CD4-positive, alpha-beta T cell (primary cell): ENCODE measurements around the gene ABLIM2. TPM values are rescaled to one million over a fixed set of nuclear protein-coding genes. Genes with fewer than 3 reads are reported as not detected.

Source experiments
- ATAC-seq: fragments of 200-7000 bp; cut with Tn5 transposase; one replicate; pipeline ENCODE4 v1.10.0; 2022; ENCODE audit warnings: mild to moderate bottlenecking; ENCODE audit not compliant: poor library complexity
- CTCF ChIA-PET: fragments of 350-600 bp; sonication (Branson Sonifier 250); formaldehyde crosslinking; loops from one replicate; lab custom pipeline; 2021; ENCODE audit warnings: antibody characterized with exemption, inconsistent platforms; lab: Charles Lee
- POLR2A ChIA-PET: fragments of 350-600 bp; sonication (Branson Sonifier 250); formaldehyde crosslinking; loops from one replicate; lab custom pipeline; 2021; ENCODE audit warnings: antibody characterized with exemption, inconsistent platforms; lab: Charles Lee
- DNase-seq, 14 experiments: peaks; one replicate each; pipeline ENCODE4 v3.0.0-alpha.2; 2013 to 2020; ENCODE audit warnings: mixed read lengths in 2 of 14
- H3K27ac ChIP-seq, 2 donors: one replicate each; pipeline versions ENCODE4 v1.5.1 to v1.7.0; 2013; ENCODE audit warnings: low read length in 2 of 2, low read depth in 1 of 2, mild to moderate bottlenecking in 1 of 2
- H3K27me3 ChIP-seq, 2 experiments: 1 replicate in 1 of 2; 2 replicates in 1 of 2; pipeline versions ENCODE4 v1.6.1 to v1.7.0; 2013; ENCODE audit warnings: low read length in 2 of 2, control low read depth in 1 of 2, mild to moderate bottlenecking in 1 of 2, moderate library complexity in 1 of 2; ENCODE audit not compliant: insufficient read depth in 2 of 2, control insufficient read depth in 1 of 2
- H3K36me3 ChIP-seq: one replicate; pipeline ENCODE4 v1.6.1; 2013; ENCODE audit warnings: low read length, control low read depth; ENCODE audit not compliant: insufficient read depth
- H3K4me1 ChIP-seq: one replicate; pipeline ENCODE4 v1.6.1; 2013; ENCODE audit warnings: low read length, control low read depth; ENCODE audit not compliant: insufficient read depth
- H3K4me3 ChIP-seq: one replicate; pipeline ENCODE4 v1.5.1; 2013; ENCODE audit warnings: mild to moderate bottlenecking, low read length, moderate library complexity
- H3K9me3 ChIP-seq, 2 experiments: 1 replicate in 1 of 2; 2 replicates in 1 of 2; pipeline versions ENCODE4 v1.6.1 to v1.7.0; 2013; ENCODE audit warnings: low read length in 2 of 2, mild to moderate bottlenecking in 2 of 2, control low read depth in 1 of 2, moderate library complexity in 1 of 2; ENCODE audit not compliant: control insufficient read depth in 1 of 2, insufficient read depth in 1 of 2
- H3K27ac Mint-ChIP-seq: one replicate; pipeline ENCODE4 v1.8.0; 2020; ENCODE audit warnings: mixed read lengths
- H3K27me3 Mint-ChIP-seq: one replicate; pipeline ENCODE4 v1.8.0; 2021; ENCODE audit warnings: mixed read lengths
- H3K36me3 Mint-ChIP-seq: one replicate; pipeline ENCODE4 v1.8.0; 2021; ENCODE audit warnings: low read depth, mixed read lengths
- H3K4me1 Mint-ChIP-seq: one replicate; pipeline ENCODE4 v1.8.0; 2021; ENCODE audit warnings: low read depth, mixed read lengths
- H3K4me3 Mint-ChIP-seq: one replicate; pipeline ENCODE4 v1.8.0; 2020; ENCODE audit warnings: mild to moderate bottlenecking, mixed read lengths
- H3K9me3 Mint-ChIP-seq: one replicate; pipeline ENCODE4 v1.8.0; 2020; ENCODE audit warnings: mixed read lengths
- intact Hi-C, 2 experiments: fragments of 100-400 bp; cut with DNase I in 1 of 2; cut with micrococcal nuclease in 1 of 2; formaldehyde crosslinking; loops; one replicate each; pipeline versions ENCODE4 v1.15.1 to v1.9.0; 2023 to 2025; cut with DNase I, micrococcal nuclease
- total RNA-seq, 174 experiments: library from RNA in 2 of 174; stranded (reverse) in 2 of 174; gene quantifications; one replicate each; pipeline ENCODE4 v1.2.3 and lab custom pipeline; 2021 to 2026
- TF ChIP-seq, protein P1 (sequence below): fragments of 200-600 bp; IDR thresholded peaks from one replicate; pipeline ENCODE4 v1.8.0; 2022; ENCODE audit warnings: antibody characterized with exemption, mild to moderate bottlenecking

Gene ABLIM2
- total RNA-seq, 2 experiments from 2014 or later: 2.5 to 2.7 TPM

DNA sequence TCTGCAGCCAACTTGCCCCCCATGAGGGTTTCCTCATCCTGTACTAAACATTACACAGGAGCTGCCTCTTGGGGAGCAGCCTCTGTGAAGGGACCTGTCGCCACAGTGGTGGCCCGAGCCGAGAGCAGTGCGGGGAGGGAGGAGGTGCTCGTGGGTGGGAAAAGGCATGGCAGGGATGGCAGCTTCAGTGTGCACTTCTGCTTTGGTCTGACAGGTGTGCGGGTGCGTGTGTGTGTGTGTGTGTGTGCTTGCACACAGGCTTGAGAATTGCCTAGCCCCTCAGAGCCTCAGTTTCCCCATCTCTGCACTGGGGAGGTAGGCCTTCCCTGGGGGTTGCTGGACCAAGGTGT is 44.4 kb upstream of the ABLIM2 start:
- ChIA-PET POLR2A (no interaction called here), CTCF (no interaction called here)
- Mint-ChIP-seq H3K4me1 (peaks cover 54% of the 10 kb centered on the region), H3K27ac (peak overlapping the region; percentile 56), H3K4me3 (no peak overlapping the region), H3K27me3 (no peaks in the 10 kb centered on the region), H3K36me3 (peaks cover 22% of the 10 kb centered on the region), H3K9me3 (no peaks in the 10 kb centered on the region)
- H3K9me3 ChIP-seq: no peaks in the 10 kb centered on the region
- TF ChIP-seq, protein P1, sequence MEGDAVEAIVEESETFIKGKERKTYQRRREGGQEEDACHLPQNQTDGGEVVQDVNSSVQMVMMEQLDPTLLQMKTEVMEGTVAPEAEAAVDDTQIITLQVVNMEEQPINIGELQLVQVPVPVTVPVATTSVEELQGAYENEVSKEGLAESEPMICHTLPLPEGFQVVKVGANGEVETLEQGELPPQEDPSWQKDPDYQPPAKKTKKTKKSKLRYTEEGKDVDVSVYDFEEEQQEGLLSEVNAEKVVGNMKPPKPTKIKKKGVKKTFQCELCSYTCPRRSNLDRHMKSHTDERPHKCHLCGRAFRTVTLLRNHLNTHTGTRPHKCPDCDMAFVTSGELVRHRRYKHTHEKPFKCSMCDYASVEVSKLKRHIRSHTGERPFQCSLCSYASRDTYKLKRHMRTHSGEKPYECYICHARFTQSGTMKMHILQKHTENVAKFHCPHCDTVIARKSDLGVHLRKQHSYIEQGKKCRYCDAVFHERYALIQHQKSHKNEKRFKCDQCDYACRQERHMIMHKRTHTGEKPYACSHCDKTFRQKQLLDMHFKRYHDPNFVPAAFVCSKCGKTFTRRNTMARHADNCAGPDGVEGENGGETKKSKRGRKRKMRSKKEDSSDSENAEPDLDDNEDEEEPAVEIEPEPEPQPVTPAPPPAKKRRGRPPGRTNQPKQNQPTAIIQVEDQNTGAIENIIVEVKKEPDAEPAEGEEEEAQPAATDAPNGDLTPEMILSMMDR: no peak
- ATAC-seq (no peak), DNase-seq (no peak)
- H3K36me3 ChIP-seq: peaks cover 12% of the 10 kb centered on the region
- intact Hi-C loops: no loop called here
- H3K4me3 ChIP-seq: no peak overlapping the region
- H3K4me1 ChIP-seq: peaks cover 61% of the 10 kb centered on the region
- H3K27me3 ChIP-seq: no peaks in the 10 kb centered on the region
- no peak overlapping the region for H3K27ac ChIP-seq

DNA sequence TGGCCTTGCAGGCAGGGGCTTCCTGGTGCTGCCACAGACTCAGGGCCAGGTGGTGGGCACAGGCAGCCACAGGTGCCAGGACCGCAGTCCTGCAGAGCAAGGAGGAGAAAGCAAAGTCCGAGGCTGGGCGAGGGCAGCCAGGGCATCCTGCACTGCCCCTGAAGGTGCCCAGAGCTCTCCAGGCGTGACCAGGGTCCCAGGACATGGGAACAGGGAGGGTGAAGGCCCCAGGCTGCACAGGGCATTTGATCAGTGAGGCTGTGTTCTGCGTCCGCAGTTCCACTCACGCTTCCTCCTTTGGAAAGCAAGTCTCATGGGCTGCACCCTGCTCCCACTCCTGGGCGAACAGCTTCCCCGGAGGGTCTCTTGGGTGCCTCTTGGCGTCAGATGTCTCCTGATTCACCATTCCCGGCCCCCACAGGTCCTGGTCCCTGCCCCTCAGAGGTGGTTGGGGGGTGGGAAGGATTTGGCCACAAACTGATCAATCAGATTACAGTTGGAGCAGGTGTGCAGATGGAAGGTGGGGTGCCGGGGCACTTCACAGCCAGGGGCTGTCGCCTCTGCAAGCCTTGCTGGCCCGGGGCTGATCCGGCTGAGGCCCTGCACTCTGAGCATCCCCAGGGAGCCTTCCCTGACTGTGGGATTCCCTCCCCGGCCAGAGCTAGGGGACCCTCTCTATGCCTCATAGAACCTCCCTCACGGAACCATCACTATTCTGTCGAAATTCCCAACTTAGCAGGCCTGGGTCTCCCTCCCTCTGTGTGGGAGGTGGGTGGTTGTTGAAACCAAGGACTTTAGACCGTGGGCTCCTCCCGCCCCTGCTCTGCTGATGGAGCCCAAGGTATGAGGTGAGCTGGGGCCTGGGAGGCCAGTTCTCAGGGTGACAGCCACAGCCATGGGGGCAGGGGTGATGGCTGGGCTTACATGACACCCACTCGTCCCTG is 43.8 kb upstream of the ABLIM2 start:
- ChIA-PET POLR2A (interaction anchor here (1.0 kb wide), 1 partner anchor 27 kb away, joined by 6 read pairs; no protein-coding TSS in a partner anchor), CTCF (no interaction called here)
- TF ChIP-seq, protein P1: no peak
- intact Hi-C loops: no loop called here
- ATAC-seq: no peak
- Mint-ChIP-seq H3K27me3 (no peaks in the 10 kb centered on the region), H3K9me3 (no peaks in the 10 kb centered on the region), H3K36me3 (peaks cover 22% of the 10 kb centered on the region), H3K4me1 (peaks cover 51% of the 10 kb centered on the region), H3K4me3 (peak overlapping the region; percentile 45), H3K27ac (peak overlapping the region; percentile 99)
- Histone ChIP-seq H3K4me3 (peak overlapping the region; percentile 70), H3K9me3 (no peaks in the 10 kb centered on the region), H3K4me1 (peaks cover 62% of the 10 kb centered on the region), H3K27me3 (no peaks in the 10 kb centered on the region), H3K36me3 (peaks cover 9% of the 10 kb centered on the region), H3K27ac (no peak overlapping the region)
- no peak for DNase-seq

DNA sequence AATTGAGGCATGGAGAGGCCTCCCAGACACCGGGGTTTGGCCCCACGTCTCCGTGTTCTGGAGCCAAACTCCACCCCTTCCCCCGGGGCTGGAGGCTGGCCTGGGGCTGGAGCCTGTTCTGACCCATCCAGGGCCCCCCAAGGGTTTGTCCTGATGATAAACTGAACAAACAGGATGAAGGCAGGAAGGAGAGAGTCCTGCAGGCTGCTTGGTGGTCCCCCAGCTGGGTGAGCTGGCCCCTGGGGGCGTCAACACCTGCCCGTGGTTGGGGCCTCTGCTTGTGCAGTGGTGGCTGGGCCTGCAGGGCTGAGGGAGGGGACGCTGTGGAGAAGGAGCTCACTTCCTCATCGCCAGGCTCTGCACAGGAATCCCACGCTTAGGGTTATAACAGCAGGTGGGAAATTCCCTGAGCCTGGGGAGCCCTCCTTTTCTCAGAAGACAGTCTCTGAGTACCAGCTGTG is 42.7 kb upstream of the ABLIM2 start:
- Histone ChIP-seq H3K36me3 (peaks cover 6% of the 10 kb centered on the region), H3K9me3 (no peaks in the 10 kb centered on the region), H3K4me1 (peaks cover 62% of the 10 kb centered on the region), H3K4me3 (peak overlapping the region; percentile 70), H3K27ac (no peak overlapping the region), H3K27me3 (no peaks in the 10 kb centered on the region)
- ATAC-seq: peak; percentile 44
- intact Hi-C loops: loop anchor here in 1 of 2 experiments (2.0 kb wide), 2 partner anchors 25 to 43 kb away; partner anchors contain the start of gene ABLIM2
- Mint-ChIP-seq H3K9me3 (no peaks in the 10 kb centered on the region), H3K4me3 (peak overlapping the region; percentile 99), H3K36me3 (peaks cover 22% of the 10 kb centered on the region), H3K27ac (peak overlapping the region; percentile 99), H3K4me1 (peaks cover 43% of the 10 kb centered on the region), H3K27me3 (no peaks in the 10 kb centered on the region)
- peak in 10 of 14 experiments; percentile 9 to 80 (median 36) for DNase-seq
- CTCF ChIA-PET: no interaction called here
- TF ChIP-seq, protein P1: no peak
- POLR2A ChIA-PET: interaction anchor here (0.7 to 1.0 kb wide), 2 partner anchors 28 to 43 kb away, joined by 4 to 6 read pairs; partner anchors contain the start of gene ABLIM2
